ENCODE results near the gene PTPRJ.

GRCh38 chr11:48150213-48150612, 169.9 kb downstream of the PTPRJ start:
- TF ChIP-seq ARNT (IDR thresholded peaks at IDR 0.05): no peak
- no peak for TF ChIP-seq FOXM1 (IDR thresholded peaks at IDR 0.05; ENCODE audit: borderline replicate concordance)
- TF ChIP-seq SUZ12 (IDR thresholded peaks at IDR 0.05): no peak
- no peak for TF ChIP-seq HDGF (IDR thresholded peaks at IDR 0.05; ENCODE audit: borderline replicate concordance)
- no peak for TF ChIP-seq NFRKB (IDR thresholded peaks at IDR 0.05)
- TF ChIP-seq TARDBP (IDR thresholded peaks at IDR 0.05): no peak

All from HEK293T (cell line).